PC-3 (cell line): ENCODE results near the gene GLYAT. TPM values are rescaled to one million over a fixed set of nuclear protein-coding genes. Genes with fewer than 3 reads are reported as not detected.
"Not testable (repeated sequence)": the region's sequence is repeated elsewhere in the genome, so short reads cannot be mapped to it uniquely, and the experiment has no call there.

Experiments
- ATAC-seq: fragments of 200-7000 bp; cut with Tn5 transposase; 2 replicates; pipeline ENCODE4 v1.9.1; 2020; ENCODE audit warnings: mild to moderate bottlenecking, moderate library complexity
- BruUV-seq: library from RNA; stranded (reverse); fragments of 400-500 nt; replicated peaks from 2 replicates; lab custom pipeline; 2021; lab: Mats Ljungman, UMichigan
- CTCF ChIA-PET: fragments of 300-600 bp; sonication (Branson Sonifier 250); formaldehyde crosslinking; loops from one replicate; lab custom pipeline; 2022; ENCODE audit warnings: antibody characterized with exemption; lab: Charles Lee
- POLR2A ChIA-PET: fragments of 300-600 bp; sonication (Branson Sonifier 250); formaldehyde crosslinking; loops from one replicate; lab custom pipeline; 2022; ENCODE audit warnings: antibody characterized with exemption; ENCODE audit not compliant: unreplicated experiment; lab: Charles Lee
- DNase-seq: peaks from one replicate; pipeline ENCODE4 v3.0.0-alpha.2; 2015
- H2AFZ ChIP-seq: fragments of 300-600 bp; sonication (generic); 2 replicates; pipeline ENCODE4 v1.6.0; 2016; ENCODE audit warnings: antibody characterized with exemption, low read length
- H3F3A ChIP-seq: fragments of 300-600 bp; sonication (generic); one replicate; pipeline ENCODE4 v1.6.0; 2017; ENCODE audit warnings: antibody characterized with exemption, low read length, control low read depth, mild to moderate bottlenecking; ENCODE audit not compliant: unreplicated experiment
- H3K27ac ChIP-seq: fragments of 300-600 bp; sonication (generic); 2 replicates; pipeline ENCODE4 v1.5.1; 2016; ENCODE audit warnings: mild to moderate bottlenecking, low read length
- H3K27me3 ChIP-seq: fragments of 300-600 bp; sonication (generic); 2 replicates; pipeline ENCODE4 v1.6.1; 2016; ENCODE audit warnings: low read length, mixed read lengths
- H3K36me3 ChIP-seq: fragments of 300-600 bp; sonication (generic); 2 replicates; pipeline ENCODE4 v1.6.1; 2016; ENCODE audit warnings: low read depth, mixed run types, low read length, mixed read lengths
- H3K4me1 ChIP-seq: fragments of 300-600 bp; sonication (generic); 2 replicates; pipeline ENCODE4 v1.5.1; 2016; ENCODE audit warnings: low read length; ENCODE audit not compliant: insufficient read depth
- H3K4me2 ChIP-seq: fragments of 300-600 bp; sonication (generic); 2 replicates; pipeline ENCODE4 v1.6.0; 2016; ENCODE audit warnings: low read length
- H3K4me3 ChIP-seq: fragments of 300-600 bp; sonication (generic); 2 replicates; pipeline ENCODE4 v1.5.1; 2016; ENCODE audit warnings: mild to moderate bottlenecking, low read length, mixed read lengths
- H3K79me2 ChIP-seq: fragments of 300-600 bp; sonication (generic); 2 replicates; pipeline ENCODE4 v1.6.1; 2017; ENCODE audit warnings: low read length, mixed read lengths
- H3K9ac ChIP-seq: fragments of 300-600 bp; sonication (generic); 2 replicates; pipeline ENCODE4 v1.6.0; 2016; ENCODE audit warnings: mild to moderate bottlenecking, low read length
- H3K9me2 ChIP-seq: fragments of 300-600 bp; sonication (generic); replicated peaks from 2 replicates; pipeline ENCODE4 v1.6.1; 2016; ENCODE audit warnings: mixed run types, low read length, mixed read lengths
- H3K9me3 ChIP-seq: fragments of 300-600 bp; sonication (generic); 2 replicates; pipeline ENCODE4 v1.6.1; 2016; ENCODE audit warnings: low read length, mixed read lengths
- H4K20me1 ChIP-seq: fragments of 300-600 bp; sonication (generic); 2 replicates; pipeline ENCODE4 v1.6.1; 2016; ENCODE audit warnings: low read length, mixed read lengths
- CTCF ChIP-seq: fragments of 300-600 bp; sonication (generic); conservative IDR thresholded peaks from 2 replicates; pipeline ENCODE4 v1.5.1; 2017; ENCODE audit warnings: antibody characterized with exemption, low read depth, mild to moderate bottlenecking, low read length
- EZH2 ChIP-seq: fragments of 300-600 bp; sonication (generic); IDR thresholded peaks from one replicate; pipeline ENCODE4 v1.6.1; 2017; ENCODE audit warnings: antibody characterized with exemption, mild to moderate bottlenecking, low read length; ENCODE audit not compliant: unreplicated experiment
- EZH2phosphoT487 ChIP-seq: fragments of 300-600 bp; sonication (generic); IDR thresholded peaks from 2 replicates; pipeline ENCODE4 v1.6.1; 2018; ENCODE audit warnings: mild to moderate bottlenecking, antibody characterized with exemption, low read length, borderline replicate concordance
- intact Hi-C: fragments of 100-400 bp; cut with micrococcal nuclease; formaldehyde crosslinking; loops from 2 replicates; pipeline ENCODE4 v1.9.0; 2023
- total RNA-seq: library from RNA; depleted of rRNA; stranded (reverse); fragments of >200 nt; gene quantifications from 2 replicates; pipeline ENCODE4 v1.2.3, GENCODE V29; 2014

The GLYAT gene
- total RNA-seq, 1 experiment from 2014 or later = not detected

DNA sequence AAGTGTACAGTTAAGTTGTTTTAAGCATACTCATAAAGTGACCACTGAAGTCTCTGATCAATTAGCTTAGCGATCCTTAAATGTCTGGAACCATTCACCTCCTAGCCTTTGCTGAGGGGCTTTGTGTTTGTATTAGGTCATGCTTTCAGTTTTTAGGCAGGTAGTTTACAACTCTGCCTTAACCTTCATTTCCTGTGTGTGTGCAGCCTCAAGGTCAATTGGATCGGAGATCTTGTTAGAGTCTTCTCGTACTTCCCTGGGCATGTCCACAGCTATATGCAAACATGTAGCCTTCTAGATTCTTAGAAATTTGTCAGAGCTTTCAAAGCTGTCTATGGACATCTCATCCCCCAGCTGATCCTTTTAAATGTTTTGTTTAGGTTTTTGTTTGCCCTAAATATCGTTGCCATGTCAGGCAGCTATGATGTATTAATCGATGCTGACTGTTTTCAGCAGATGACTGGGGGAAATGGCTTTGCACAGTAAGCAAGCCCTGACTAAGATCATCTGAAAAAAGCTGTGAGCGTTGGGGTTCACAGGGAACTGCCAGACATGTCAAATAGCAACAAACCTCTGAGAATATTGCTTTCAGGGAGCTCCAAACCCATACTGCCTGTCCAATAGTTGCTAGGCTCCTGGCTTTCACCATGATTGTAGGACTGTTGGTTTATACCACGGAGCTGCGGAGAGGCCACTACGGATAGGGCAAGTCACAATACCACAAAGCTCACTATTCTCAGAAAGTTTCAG is 45.6 kb downstream of the GLYAT start:
- ATAC-seq (no peak), DNase-seq (no peak)
- ChIA-PET POLR2A (no interaction called here), CTCF (interaction anchor here (1.4 kb wide), 1 partner anchor 31 kb away, joined by 5 read pairs; no protein-coding TSS in a partner anchor)
- Histone ChIP-seq H3K27me3 (no peaks in the 10 kb centered on the region), H3K4me1 (peaks cover 12% of the 10 kb centered on the region; the same call in 1 of the 2 replicates), H3K36me3 (no peaks in the 10 kb centered on the region), H4K20me1 (no peaks in the 10 kb centered on the region), H3K4me2 (no peak overlapping the region), H3K79me2 (no peaks in the 10 kb centered on the region), H3K9ac (no peak overlapping the region), H3K9me3 (no peaks in the 10 kb centered on the region), H2AFZ (no peak overlapping the region), H3K4me3 (no peak overlapping the region), H3F3A (no peaks in the 10 kb centered on the region), H3K27ac (no peak overlapping the region), H3K9me2 (no peaks in the 10 kb centered on the region)
- no TSS peak for BruUV-seq
- TF ChIP-seq CTCF (no peak), EZH2phosphoT487 (no peak), EZH2 (no peak)
- intact Hi-C loops = no loop called here

GRCh38 chr11:58682660-58683059 is 49.1 kb downstream of the GLYAT start:
- H2AFZ ChIP-seq, H4K20me1 ChIP-seq, H3K9me2 ChIP-seq, ATAC-seq, H3K4me3 ChIP-seq, POLR2A ChIA-PET, H3K4me1 ChIP-seq, H3F3A ChIP-seq, H3K9me3 ChIP-seq, H3K36me3 ChIP-seq, CTCF ChIA-PET, intact Hi-C loops, H3K27me3 ChIP-seq, H3K4me2 ChIP-seq, H3K79me2 ChIP-seq, H3K9ac ChIP-seq, BruUV-seq, DNase-seq, H3K27ac ChIP-seq: not testable (repeated sequence)

- POLR2A ChIA-PET, H3F3A ChIP-seq, H3K9me3 ChIP-seq, H3K4me1 ChIP-seq, H3K4me3 ChIP-seq, DNase-seq, H3K9me2 ChIP-seq, H3K36me3 ChIP-seq, CTCF ChIA-PET, H3K79me2 ChIP-seq, BruUV-seq, H3K27ac ChIP-seq, H4K20me1 ChIP-seq, H3K27me3 ChIP-seq, H3K9ac ChIP-seq, H3K4me2 ChIP-seq, H2AFZ ChIP-seq, ATAC-seq: not testable (repeated sequence)
- intact Hi-C loops = loop anchor here (5.0 kb wide), 1 partner anchor 110 kb away; no protein-coding TSS in a partner anchor
Observed at GRCh38 chr11:58677536-58677935, 54.2 kb downstream of the GLYAT start.
